H1 (cell line): ENCODE data around the gene DCBLD1. TPM values are rescaled to one million over a fixed set of nuclear protein-coding genes. Genes with fewer than 3 reads are reported as not detected.

ENCODE experiments used
- CTCF ChIA-PET: fragments of 300-600 bp; sonication (Branson Sonifier 250); formaldehyde crosslinking; loops from one replicate; lab custom pipeline; 2021; ENCODE audit not compliant: partially characterized antibody; lab: Charles Lee
- POLR2A ChIA-PET: fragments of 300-600 bp; sonication (Branson Sonifier 250); formaldehyde crosslinking; loops from one replicate; lab custom pipeline; 2021; ENCODE audit warnings: inconsistent platforms; ENCODE audit not compliant: partially characterized antibody; lab: Charles Lee
- DNase-seq, 2 experiments: peaks; one replicate each; pipeline versions ENCODE4 v3.0.0 to v3.0.0-alpha.2; 2010 to 2022; ENCODE audit warnings: low spot score in 2 of 2, low read depth in 1 of 2, mixed read lengths in 1 of 2
- FAIRE-seq: peaks from 2 replicates; lab custom pipeline; 2011; peaks lifted over from hg19 to GRCh38; lab: Jason Lieb, UNC
- H2AFZ ChIP-seq: 2 replicates; pipeline ENCODE4 v1.8.1; 2012; ENCODE audit warnings: low read length, inconsistent platforms
- H2AK5ac ChIP-seq: 2 replicates; pipeline ENCODE4 v1.6.1; 2013; ENCODE audit warnings: low read depth, low read length
- H2BK120ac ChIP-seq: replicated peaks from 2 replicates; pipeline ENCODE3; 2013; ENCODE audit warnings: low read depth, low read length, inconsistent platforms
- H2BK12ac ChIP-seq: 2 replicates; pipeline ENCODE4 v1.6.1; 2013; ENCODE audit warnings: low read depth, low read length
- H2BK15ac ChIP-seq: 2 replicates; pipeline ENCODE4 v1.6.1; 2013; ENCODE audit warnings: low read length
- H2BK20ac ChIP-seq: 2 replicates; pipeline ENCODE4 v1.6.1; 2013; ENCODE audit warnings: low read length
- H2BK5ac ChIP-seq: 2 replicates; pipeline ENCODE4 v1.6.1; 2013; ENCODE audit warnings: low read depth, low read length
- H3K14ac ChIP-seq: 2 replicates; pipeline ENCODE4 v1.6.1; 2013; ENCODE audit warnings: inconsistent platforms; ENCODE audit not compliant: insufficient read length
- H3K18ac ChIP-seq: 2 replicates; pipeline ENCODE4 v1.6.1; 2013; ENCODE audit warnings: low read length; ENCODE audit errors: extremely low read depth
- H3K23ac ChIP-seq: 2 replicates; pipeline ENCODE4 v1.6.1; 2013; ENCODE audit warnings: inconsistent platforms; ENCODE audit not compliant: insufficient read length
- H3K23me2 ChIP-seq: 2 replicates; pipeline ENCODE4 v1.6.1; 2013; ENCODE audit warnings: low read depth, low read length
- H3K27ac ChIP-seq: 2 replicates; pipeline ENCODE4 v1.6.1; 2011; ENCODE audit warnings: low read depth, low read length, inconsistent platforms
- H3K27me3 ChIP-seq, 4 experiments: replicated peaks in 1 of 4; 1 replicate in 1 of 4; 2 replicates in 3 of 4; pipeline versions ENCODE4 v1.6.1 to v1.8.1; 2011 to 2013; ENCODE audit warnings: low read length in 3 of 4, mild to moderate bottlenecking in 3 of 4, inconsistent platforms in 2 of 4, mixed read lengths in 2 of 4, moderate library complexity in 1 of 4; ENCODE audit not compliant: control insufficient read depth in 3 of 4, insufficient read depth in 3 of 4; ENCODE audit errors: extremely low read depth in 1 of 4
- H3K36me3 ChIP-seq, 4 experiments: 2 replicates each; pipeline versions ENCODE4 v1.6.1 to v1.8.1; 2011 to 2013; ENCODE audit warnings: mild to moderate bottlenecking in 4 of 4, low read length in 3 of 4, moderate library complexity in 2 of 4, control low read depth in 1 of 4, inconsistent platforms in 1 of 4; ENCODE audit not compliant: insufficient read depth in 4 of 4, control insufficient read depth in 2 of 4
- H3K4ac ChIP-seq: replicated peaks from 2 replicates; pipeline ENCODE3; 2013; ENCODE audit warnings: low read length, low read depth, mixed read lengths, inconsistent platforms; ENCODE audit not compliant: insufficient read length
- H3K4me1 ChIP-seq, 4 experiments: replicated peaks in 1 of 4; 1 replicate in 1 of 4; 2 replicates in 3 of 4; pipeline versions ENCODE4 v1.6.1 to v1.8.1; 2011 to 2013; ENCODE audit warnings: low read length in 3 of 4, inconsistent platforms in 2 of 4, mixed read lengths in 1 of 4; ENCODE audit not compliant: insufficient read depth in 4 of 4, control insufficient read depth in 3 of 4
- H3K4me2 ChIP-seq, 2 experiments: 2 replicates each; pipeline versions ENCODE4 v1.6.1 to v1.8.1; 2011 to 2013; ENCODE audit warnings: low read depth in 2 of 2, low read length in 2 of 2, control low read depth in 1 of 2, inconsistent platforms in 1 of 2, mild to moderate bottlenecking in 1 of 2; ENCODE audit not compliant: insufficient read depth in 1 of 2
- H3K4me3 ChIP-seq, 4 experiments: fragments of 200-600, 300-600 bp in 1 of 4; sonication (generic), shearing (Covaris generic), sonication (Bioruptor Twin) in 1 of 4; 2 replicates each; pipeline versions ENCODE4 v1.5.1 to v1.8.1; 2011 to 2016; ENCODE audit warnings: low read length in 4 of 4, low read depth in 3 of 4, control low read depth in 2 of 4, inconsistent platforms in 2 of 4, mild to moderate bottlenecking in 2 of 4, mixed read lengths in 1 of 4, moderate library complexity in 1 of 4; ENCODE audit not compliant: insufficient read depth in 2 of 4; ENCODE audit errors: extremely low read depth in 1 of 4
- H3K56ac ChIP-seq: replicated peaks from 2 replicates; pipeline ENCODE3; 2013; ENCODE audit warnings: low read depth, mild to moderate bottlenecking, mixed read lengths, low read length, inconsistent platforms; ENCODE audit not compliant: insufficient read length
- H3K79me1 ChIP-seq: 2 replicates; pipeline ENCODE4 v1.6.1; 2013; ENCODE audit warnings: low read depth, low read length, control low read depth
- H3K79me2 ChIP-seq, 2 experiments: 2 replicates each; pipeline versions ENCODE4 v1.6.1 to v1.8.1; 2012 to 2013; ENCODE audit warnings: low read length in 2 of 2, mild to moderate bottlenecking in 2 of 2, inconsistent platforms in 1 of 2; ENCODE audit not compliant: insufficient read depth in 2 of 2, control insufficient read depth in 1 of 2
- H3K9ac ChIP-seq, 4 experiments: replicated peaks in 1 of 4; 1 replicate in 1 of 4; 2 replicates in 3 of 4; pipeline versions ENCODE4 v1.6.1 to v1.8.1; 2011 to 2013; ENCODE audit warnings: low read depth in 3 of 4, low read length in 3 of 4, control low read depth in 2 of 4, mild to moderate bottlenecking in 2 of 4, moderate library complexity in 2 of 4, inconsistent platforms in 1 of 4; ENCODE audit errors: extremely low read depth in 1 of 4
- H3K9me3 ChIP-seq, 2 experiments: 2 replicates each; pipeline versions ENCODE4 v1.6.1 to v1.8.1; 2012 to 2013; ENCODE audit warnings: mild to moderate bottlenecking in 2 of 2, moderate library complexity in 2 of 2, control low read depth in 1 of 2, inconsistent platforms in 1 of 2, low read depth in 1 of 2, low read length in 1 of 2, mixed read lengths in 1 of 2; ENCODE audit not compliant: insufficient read depth in 2 of 2
- H4K20me1 ChIP-seq, 2 experiments: replicated peaks in 1 of 2; 2 replicates each; pipeline versions ENCODE3 to v1.8.1; 2011 to 2013; ENCODE audit warnings: inconsistent platforms in 2 of 2, low read length in 2 of 2, mild to moderate bottlenecking in 1 of 2; ENCODE audit not compliant: insufficient read depth in 2 of 2, control insufficient read depth in 1 of 2
- H4K5ac ChIP-seq: 2 replicates; pipeline ENCODE4 v1.6.1; 2013; ENCODE audit warnings: low read length, low read depth, mixed read lengths, inconsistent platforms; ENCODE audit not compliant: insufficient read length
- H4K8ac ChIP-seq: 2 replicates; pipeline ENCODE4 v1.8.0; 2013; ENCODE audit warnings: mild to moderate bottlenecking, moderate library complexity, low read length, inconsistent platforms; ENCODE audit not compliant: insufficient read depth; ENCODE audit errors: extremely low read depth
- H4K91ac ChIP-seq: replicated peaks from 2 replicates; pipeline ENCODE3; 2013; ENCODE audit warnings: low read length, mixed read lengths, inconsistent platforms; ENCODE audit not compliant: insufficient read length
- EGR1 ChIP-seq: IDR thresholded peaks from 2 replicates; pipeline ENCODE4 v1.6.1; 2011; ENCODE audit warnings: low read depth, low read length, borderline replicate concordance
- YY1 ChIP-seq: IDR thresholded peaks from 2 replicates; pipeline ENCODE4 v1.6.1; 2011; ENCODE audit warnings: low read depth, mild to moderate bottlenecking, low read length
- WGBS, 2 experiments: shearing (Covaris generic) in 1 of 2; methylation state at CpG; one replicate each; pipeline versions ENCODE4 v1.1.6 to v1.1.7; 2013 to 2015; ENCODE audit warnings: low lambda C conversion rate in 2 of 2, mixed read lengths in 2 of 2, inconsistent platforms in 1 of 2, low coverage in 1 of 2, missing lambda C conversion rate in 1 of 2; ENCODE audit not compliant: insufficient replicate concordance in 2 of 2, insufficient coverage in 1 of 2, insufficient read length in 1 of 2; ENCODE audit errors: extremely low coverage in 1 of 2, missing lambda C conversion rate in 1 of 2; 5-methylcytosine and 5-hydroxymethylcytosine counted together
- polyA plus RNA-seq, 7 experiments: library from polyadenylated mRNA; depleted of rRNA in 3 of 7; stranded (reverse) in 5 of 7; unstranded in 2 of 7; fragments of >200 nt in 5 of 7; fragments of 200-250 nt in 2 of 7; gene quantifications; 1 replicate in 5 of 7; 2 replicates in 1 of 7; 4 replicates in 1 of 7; pipeline versions ENCODE4 v1.2.1 to v1.2.3, GENCODE V29; 2011 to 2013; ENCODE audit warnings: missing spikeins in 2 of 7, mixed read lengths in 2 of 7
- total RNA-seq: library from RNA; stranded (reverse); fragmentation: NEBNext Ultra II Directional; extraction: Animal tissue kit (Norgen Biotek cat#: 25700); gene quantifications from 2 replicates; pipeline ENCODE4 v1.2.1, GENCODE V29; 2021

Gene DCBLD1
- total and polyA plus RNA-seq, 2 of the 8 experiments (the other 6 are each of a cell fraction or from before 2014, with no cell fraction given) = 3.9 to 11.2 TPM

GRCh38 chr6:117505311-117505710, 22.8 kb downstream of the DCBLD1 start:
- POLR2A ChIA-PET = no interaction called here
- no peak overlapping the region for H3K4me3 ChIP-seq
- no peak overlapping the region for H3K18ac ChIP-seq
- no peak overlapping the region for H2AFZ ChIP-seq
- CTCF ChIA-PET = interaction anchor here (0.8 to 1.5 kb wide), 4 partner anchors 12 to 324 kb away, joined by 3 to 4 read pairs (median 4); no protein-coding TSS in a partner anchor
- no peak overlapping the region for H3K56ac ChIP-seq
- H3K27ac ChIP-seq = no peak overlapping the region
- no peak overlapping the region for H2BK20ac ChIP-seq
- no peak overlapping the region for H2BK12ac ChIP-seq
- H3K14ac ChIP-seq = no peak overlapping the region
- H3K9ac ChIP-seq = no peak overlapping the region
- no peak overlapping the region for H3K4me2 ChIP-seq
- H2BK5ac ChIP-seq = no peak overlapping the region
- no peaks in the 10 kb centered on the region for H3K23me2 ChIP-seq
- no peaks in the 10 kb centered on the region for H4K20me1 ChIP-seq
- no peak overlapping the region for H2BK120ac ChIP-seq
- no peak overlapping the region for H4K5ac ChIP-seq
- no peak overlapping the region for H2AK5ac ChIP-seq
- no peak overlapping the region for H3K4ac ChIP-seq
- H3K4me1 ChIP-seq = no peaks in the 10 kb centered on the region
- H3K23ac ChIP-seq = no peak overlapping the region
- no peaks in the 10 kb centered on the region for H3K27me3 ChIP-seq
- no peak overlapping the region for H4K8ac ChIP-seq
- H2BK15ac ChIP-seq = no peak overlapping the region
- 90% methylated on average over 4 of the region's 4 CpGs; no CpG with 5 or more reads in 1 of the 2 experiments for WGBS, 2 experiments
- no peak for DNase-seq
- H3K79me2 ChIP-seq = no peaks in the 10 kb centered on the region
- no peaks in the 10 kb centered on the region for H3K36me3 ChIP-seq
- H3K79me1 ChIP-seq = no peaks in the 10 kb centered on the region
- H4K91ac ChIP-seq = no peak overlapping the region
- no peaks in the 10 kb centered on the region for H3K9me3 ChIP-seq
- FAIRE-seq = no peak
- TF ChIP-seq EGR1 (no peak), YY1 (no peak)
